ENCODE data around the gene GRM4.

GRM4 gene

GRCh38 chr6:34159844-34160243 lies 14.0 kb upstream of the GRM4 start:
- H3K27ac ChIP-seq = no peak overlapping the region
- H3K4me3 ChIP-seq = no peak overlapping the region

DNA sequence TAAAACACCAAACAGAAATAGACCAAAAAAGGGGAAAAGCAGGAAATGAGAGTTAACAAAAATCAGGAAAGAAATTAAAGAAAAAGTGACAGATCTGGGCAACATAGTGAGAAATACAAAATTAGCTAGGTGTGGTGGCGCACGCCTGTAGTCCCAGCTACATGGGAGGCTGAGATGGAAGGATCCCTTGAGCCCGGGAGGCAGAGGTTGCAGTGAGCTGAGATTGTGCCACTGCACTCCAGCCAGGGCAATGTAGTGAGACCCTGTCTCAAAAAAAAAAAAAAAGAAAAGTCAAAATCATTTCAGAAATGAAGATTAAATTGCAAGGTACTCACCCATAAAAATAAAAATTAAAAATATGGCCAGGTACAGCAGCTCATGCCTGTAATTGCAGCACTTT lies 13.0 kb upstream of the GRM4 start:
- Histone ChIP-seq H3K4me3 (no peak overlapping the region), H3K27ac (no peak overlapping the region)

GRCh38 chr6:34157851-34158250 lies 12.0 kb upstream of the GRM4 start:
- Histone ChIP-seq H3K4me3 (no peak overlapping the region), H3K27ac (peak overlapping the region in 1 of 21 experiments; percentile 6)

- Histone ChIP-seq H3K27ac (peak overlapping the region in 1 of 21 experiments; percentile 6), H3K4me3 (no peak overlapping the region)
Observed at GRCh38 chr6:34157236-34157830, 11.4 kb upstream of the GRM4 start.

DNA sequence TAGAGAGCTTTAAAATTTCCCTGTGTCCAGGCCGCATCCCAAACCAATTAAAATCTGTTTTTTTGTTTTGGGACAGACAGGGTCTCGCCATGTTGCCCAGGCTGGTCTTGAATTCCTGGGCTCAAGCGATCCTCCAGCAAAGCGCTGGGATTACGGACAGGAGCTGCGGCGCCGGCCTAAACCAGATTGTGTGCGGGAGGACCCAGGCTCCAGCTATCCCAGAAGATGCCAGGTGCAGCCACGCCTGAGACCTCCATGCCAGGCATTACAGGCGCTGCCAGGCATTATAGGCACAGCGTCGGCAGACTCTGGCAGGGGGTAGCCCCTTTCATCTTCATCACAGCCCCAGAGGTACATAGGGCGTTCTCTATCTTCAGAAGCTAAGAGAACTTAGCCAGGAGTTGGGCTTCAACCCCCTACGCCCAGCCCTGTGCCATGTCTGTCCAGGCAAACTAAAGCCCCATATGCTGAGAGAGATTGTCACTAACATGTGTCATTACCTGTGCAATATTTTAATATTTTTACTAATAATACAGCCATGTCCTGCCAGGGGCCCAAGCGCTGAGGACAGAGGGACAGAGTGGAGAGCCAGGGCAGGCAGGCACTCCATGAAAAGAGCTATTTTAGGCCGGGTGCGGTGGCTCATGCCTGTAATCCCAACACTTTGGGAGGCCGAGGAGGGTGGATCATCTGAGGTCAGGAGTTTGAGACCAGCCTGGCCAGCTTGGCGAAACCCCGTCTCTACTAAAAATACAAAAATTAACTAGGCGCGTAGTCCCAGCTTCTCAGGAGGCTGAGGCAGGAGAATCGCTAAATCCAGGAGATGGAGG lies 9.8 kb upstream of the GRM4 start:
- Histone ChIP-seq H3K27ac (no peak overlapping the region), H3K4me3 (no peak overlapping the region)

GRCh38 chr6:34154668-34155447 lies 9.0 kb upstream of the GRM4 start:
- H3K4me3 ChIP-seq = peak overlapping the region in 1 of 7 experiments; percentile 13
- H3K27ac ChIP-seq = no peak overlapping the region

GRCh38 chr6:34152806-34153520 lies 7.1 kb upstream of the GRM4 start:
- Histone ChIP-seq H3K4me3 (no peak overlapping the region), H3K27ac (no peak overlapping the region)

DNA sequence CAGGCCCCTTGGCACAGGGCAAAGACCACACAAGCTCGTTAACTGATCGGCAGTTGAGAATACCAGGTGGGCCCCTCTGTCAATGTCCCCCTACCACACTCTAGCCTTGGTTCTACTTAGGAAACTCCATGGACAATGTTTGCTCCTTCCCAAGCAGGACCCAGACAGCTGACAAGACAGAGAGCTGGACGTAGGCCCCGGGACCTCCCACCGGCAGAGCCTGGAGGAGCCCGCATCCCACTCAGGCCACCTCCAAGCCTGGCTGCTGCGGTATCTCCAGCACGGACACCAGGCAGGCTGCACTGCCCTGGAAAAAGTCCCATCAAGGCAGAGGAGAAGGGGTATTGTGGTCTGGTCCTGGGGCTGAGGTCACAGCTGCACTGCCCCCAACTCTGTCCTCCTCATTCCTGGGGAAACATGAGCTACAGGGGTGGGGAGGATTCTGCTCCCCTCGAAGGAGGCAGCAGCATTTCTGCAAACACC lies 6.2 kb upstream of the GRM4 start:
- no peak overlapping the region for H3K4me3 ChIP-seq

DNA sequence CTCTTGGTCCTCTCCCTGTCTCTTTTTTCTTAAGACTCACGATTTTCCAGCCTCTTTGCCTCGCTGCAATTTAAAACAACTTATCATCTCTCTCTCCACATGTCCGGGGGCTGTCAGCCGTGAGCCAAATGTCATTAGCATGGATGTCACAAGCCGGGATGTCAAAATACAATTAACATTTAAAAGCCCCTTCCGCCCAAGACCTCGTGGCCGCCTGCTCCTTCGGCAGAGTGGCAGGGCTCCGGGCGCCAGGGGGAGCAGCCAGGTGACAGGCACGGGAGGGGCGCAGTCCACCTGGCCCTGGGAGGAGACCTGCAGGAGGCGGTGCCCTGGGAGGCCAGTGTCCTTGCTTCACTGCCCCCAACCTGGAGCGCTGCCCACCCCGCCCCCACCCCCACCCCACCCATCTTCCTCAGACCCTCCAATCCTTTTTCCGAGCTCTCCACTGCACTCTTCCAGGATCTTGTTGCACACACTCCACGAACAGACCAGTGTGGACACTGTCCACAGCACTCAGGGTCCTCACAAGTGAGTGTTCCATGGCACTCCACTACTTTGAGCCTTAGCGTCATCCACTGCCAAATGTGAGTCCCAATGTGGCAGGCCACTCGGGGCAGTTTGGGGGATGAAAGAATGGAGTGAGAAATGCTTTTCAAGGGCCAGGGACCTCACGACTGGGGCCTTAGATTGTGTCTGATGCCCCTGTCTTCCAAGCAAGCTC lies 5.6 kb upstream of the GRM4 start:
- Histone ChIP-seq H3K27ac (no peak overlapping the region), H3K4me3 (no peak overlapping the region)

More for the DNA sequence above, 6.2 kb upstream of the GRM4 start:
- H3K27ac ChIP-seq = no peak overlapping the region

DNA sequence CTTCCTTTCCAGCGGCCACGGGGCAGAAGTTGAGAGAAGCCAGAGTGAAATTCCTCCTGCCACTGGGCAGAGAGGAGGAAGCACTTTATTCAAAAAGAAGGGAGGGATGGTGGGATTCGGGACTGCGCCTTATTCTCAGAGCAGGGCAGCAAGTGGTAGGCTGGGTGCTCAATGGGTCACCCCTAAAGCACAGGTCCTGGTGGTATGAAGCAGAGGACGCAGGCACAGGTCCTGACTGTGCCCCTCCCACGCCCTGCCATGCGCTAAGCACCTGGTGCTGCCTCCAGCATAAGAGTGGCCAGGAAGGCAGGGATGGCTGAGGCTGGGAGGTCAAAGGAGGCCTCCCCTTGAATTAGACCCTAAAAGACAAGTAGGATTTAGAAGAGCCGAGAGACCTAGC lies 4.9 kb upstream of the GRM4 start:
- Histone ChIP-seq H3K4me3 (no peak overlapping the region), H3K27ac (no peak overlapping the region)

GRCh38 chr6:34149831-34150400 lies 4.0 kb upstream of the GRM4 start:
- no peak overlapping the region for H3K27ac ChIP-seq
- no peak overlapping the region for H3K4me3 ChIP-seq

- no peak overlapping the region for H3K27ac ChIP-seq
- H3K4me3 ChIP-seq = no peak overlapping the region
Observed at GRCh38 chr6:34149452-34149810, 3.5 kb upstream of the GRM4 start.

GRCh38 chr6:34148631-34149451 lies 3.0 kb upstream of the GRM4 start:
- H3K27ac ChIP-seq = no peak overlapping the region
- no peak overlapping the region for H3K4me3 ChIP-seq

GRCh38 chr6:34147906-34148630 lies 2.2 kb upstream of the GRM4 start:
- no peak overlapping the region for H3K4me3 ChIP-seq

GRCh38 chr6:34146801-34147592 lies 1.1 kb upstream of the GRM4 start:
- Histone ChIP-seq H3K27ac (no peak overlapping the region), H3K4me3 (no peak overlapping the region)

More at GRCh38 chr6:34147906-34148630, 2.2 kb upstream of the GRM4 start:
- H3K27ac ChIP-seq = no peak overlapping the region

DNA sequence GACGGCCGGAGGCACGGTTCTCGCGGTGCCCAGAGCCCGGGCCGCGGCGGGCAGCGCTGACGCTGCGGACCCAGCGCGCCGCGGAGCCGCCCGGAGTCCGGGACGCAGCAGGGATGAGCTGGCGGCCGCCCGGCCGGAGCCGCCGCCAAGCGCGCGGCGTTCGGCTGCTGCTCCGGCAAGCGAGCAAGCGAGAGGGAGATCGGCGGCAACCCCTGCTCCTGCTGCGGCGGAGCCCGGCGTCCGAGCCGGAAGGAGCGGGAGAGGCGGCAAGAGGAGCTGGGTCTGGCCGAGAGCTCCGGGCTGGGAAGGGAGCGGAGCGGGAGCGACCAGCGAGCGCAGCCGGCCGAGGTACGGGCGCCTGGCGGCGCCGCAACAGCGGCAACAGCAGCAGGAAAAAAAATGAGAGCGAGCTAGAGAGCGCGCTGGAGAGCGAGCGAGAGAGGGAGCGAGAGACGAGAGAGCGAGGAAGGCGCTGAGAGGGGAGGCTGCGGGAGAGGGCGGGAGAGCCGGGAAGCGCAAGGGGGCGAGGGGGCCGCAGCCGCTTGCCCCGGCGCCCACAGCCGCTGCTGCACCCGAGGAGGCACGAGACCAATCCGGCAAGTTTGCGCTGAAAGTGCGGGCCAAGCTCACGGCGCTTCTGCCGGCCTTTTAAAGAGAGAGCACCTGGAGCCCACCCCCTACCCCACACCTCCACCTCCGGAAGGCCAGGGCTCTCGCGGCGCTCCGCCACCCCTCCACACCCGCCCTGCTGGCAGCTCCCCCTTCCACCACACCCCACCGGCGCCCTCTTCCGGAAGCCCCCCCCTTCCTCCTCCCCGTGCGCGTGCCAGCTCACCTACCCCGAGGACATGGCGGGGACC lies 496 bp downstream of the GRM4 start:
- Histone ChIP-seq H3K27ac (no peak overlapping the region), H3K4me3 (peak overlapping the region in 6 of 7 experiments; percentile 15 to 39 (median 26))

All from skin epidermis (tissue), 12 donors.